Measurements from ENCODE around the gene PIK3R3. TPM values are rescaled to one million over a fixed set of nuclear protein-coding genes. Genes with fewer than 3 reads are reported as not detected.

The PIK3R3 gene
- total RNA-seq, 1 experiment from 2014 or later, result 17.4 TPM

DNA sequence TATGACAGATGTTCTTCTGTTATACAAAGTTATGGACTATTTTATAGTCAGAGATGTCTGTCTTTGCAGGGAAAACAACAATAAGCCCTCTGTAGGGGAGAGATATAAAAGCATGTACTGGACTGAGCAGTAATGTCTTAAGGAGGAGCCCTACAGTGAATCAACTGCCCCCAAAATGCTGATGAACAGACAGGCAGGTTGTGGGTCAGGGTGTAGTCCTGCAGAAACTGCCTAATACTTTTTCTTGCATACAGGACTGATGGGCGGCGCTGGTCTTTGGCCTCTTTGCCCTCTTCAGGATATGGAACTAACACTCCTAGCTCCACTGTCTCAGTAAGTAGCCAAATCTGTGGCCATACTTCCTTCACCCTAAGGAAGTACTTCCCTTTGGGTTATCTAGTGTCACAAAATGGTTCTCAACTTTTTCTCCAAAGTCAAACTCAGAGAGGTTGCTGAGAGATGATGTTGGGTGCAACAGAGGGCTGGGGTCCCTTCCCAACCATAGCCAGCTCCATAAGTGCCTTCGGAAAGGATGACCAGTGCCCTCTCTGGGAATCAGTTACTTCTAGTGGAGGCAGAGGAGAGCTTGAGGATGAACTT lies 129.8 kb downstream of the PIK3R3 start:
- no peak overlapping the region for H3K27ac Mint-ChIP-seq (ENCODE audit: unreplicated experiment)
- CTCF ChIA-PET, result no interaction called here
- H3K27me3 Mint-ChIP-seq (ENCODE audit: unreplicated experiment), result no peaks in the 10 kb centered on the region
- no peaks in the 10 kb centered on the region for H3K9me3 Mint-ChIP-seq (ENCODE audit: low read depth, unreplicated experiment)
- no peak overlapping the region for H3K4me3 Mint-ChIP-seq (ENCODE audit: low read depth, unreplicated experiment)
- DNase-seq, result no peak
- intact Hi-C loops (cut with micrococcal nuclease; ENCODE audit: unreplicated experiment), result no loop called here
- BruUV-seq (replicated peaks), result no TSS peak
- H3K4me1 Mint-ChIP-seq (ENCODE audit: low read depth, unreplicated experiment), result no peaks in the 10 kb centered on the region
- TF ChIP-seq, protein P1, sequence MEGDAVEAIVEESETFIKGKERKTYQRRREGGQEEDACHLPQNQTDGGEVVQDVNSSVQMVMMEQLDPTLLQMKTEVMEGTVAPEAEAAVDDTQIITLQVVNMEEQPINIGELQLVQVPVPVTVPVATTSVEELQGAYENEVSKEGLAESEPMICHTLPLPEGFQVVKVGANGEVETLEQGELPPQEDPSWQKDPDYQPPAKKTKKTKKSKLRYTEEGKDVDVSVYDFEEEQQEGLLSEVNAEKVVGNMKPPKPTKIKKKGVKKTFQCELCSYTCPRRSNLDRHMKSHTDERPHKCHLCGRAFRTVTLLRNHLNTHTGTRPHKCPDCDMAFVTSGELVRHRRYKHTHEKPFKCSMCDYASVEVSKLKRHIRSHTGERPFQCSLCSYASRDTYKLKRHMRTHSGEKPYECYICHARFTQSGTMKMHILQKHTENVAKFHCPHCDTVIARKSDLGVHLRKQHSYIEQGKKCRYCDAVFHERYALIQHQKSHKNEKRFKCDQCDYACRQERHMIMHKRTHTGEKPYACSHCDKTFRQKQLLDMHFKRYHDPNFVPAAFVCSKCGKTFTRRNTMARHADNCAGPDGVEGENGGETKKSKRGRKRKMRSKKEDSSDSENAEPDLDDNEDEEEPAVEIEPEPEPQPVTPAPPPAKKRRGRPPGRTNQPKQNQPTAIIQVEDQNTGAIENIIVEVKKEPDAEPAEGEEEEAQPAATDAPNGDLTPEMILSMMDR (IDR thresholded peaks at IDR 0.05; ENCODE audit: unreplicated experiment), result no peak
- no peaks in the 10 kb centered on the region for H3K36me3 Mint-ChIP-seq (ENCODE audit: insufficient read depth, unreplicated experiment)

DNA sequence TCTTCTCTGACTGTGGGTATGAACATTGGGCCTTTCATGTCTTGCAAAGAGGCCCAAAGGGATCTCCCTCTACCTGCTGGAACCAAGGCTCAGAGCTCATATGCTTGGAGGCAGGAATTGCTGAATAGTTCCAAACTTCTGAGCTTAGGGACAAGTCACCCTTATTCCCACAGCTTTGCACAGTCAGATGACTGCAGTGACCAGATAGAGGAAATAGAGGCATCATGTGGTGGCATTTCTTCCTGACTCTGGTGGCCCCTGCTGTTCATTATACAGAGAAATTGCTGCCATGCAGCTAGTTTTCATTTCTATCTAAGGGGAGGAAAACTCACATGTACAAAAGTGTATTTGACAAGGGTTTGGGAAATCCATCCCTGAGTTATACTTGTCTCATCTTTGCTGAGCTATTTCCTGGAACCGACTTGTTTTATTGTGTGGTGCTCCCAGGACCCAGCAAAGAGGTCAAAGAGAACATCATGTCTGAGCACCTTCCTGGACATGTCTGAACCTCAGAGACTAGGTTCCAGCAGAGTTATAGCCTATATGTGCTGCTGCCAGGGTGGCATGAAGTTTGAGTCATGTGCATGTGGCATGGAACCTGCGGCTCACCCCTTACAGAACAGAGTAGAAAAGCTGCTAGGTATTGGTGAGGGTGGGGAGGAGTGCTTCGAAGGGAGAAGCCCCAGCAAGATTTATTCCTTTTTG lies 131.2 kb downstream of the PIK3R3 start:
- H3K4me1 Mint-ChIP-seq (ENCODE audit: low read depth, unreplicated experiment), result no peaks in the 10 kb centered on the region
- no peaks in the 10 kb centered on the region for H3K27me3 Mint-ChIP-seq (ENCODE audit: unreplicated experiment)
- DNase-seq, result no peak
- TF ChIP-seq, protein P1 (IDR thresholded peaks at IDR 0.05; ENCODE audit: unreplicated experiment), result no peak
- H3K27ac Mint-ChIP-seq (ENCODE audit: unreplicated experiment), result no peak overlapping the region
- BruUV-seq (replicated peaks), result no TSS peak
- H3K4me3 Mint-ChIP-seq (ENCODE audit: low read depth, unreplicated experiment), result no peak overlapping the region
- no peaks in the 10 kb centered on the region for H3K36me3 Mint-ChIP-seq (ENCODE audit: insufficient read depth, unreplicated experiment)
- CTCF ChIA-PET, result interaction anchor here (0.6 kb wide), 1 partner anchor 329 kb away, joined by 8 read pairs; no protein-coding TSS in a partner anchor
- intact Hi-C loops (cut with micrococcal nuclease; ENCODE audit: unreplicated experiment), result no loop called here
- H3K9me3 Mint-ChIP-seq (ENCODE audit: low read depth, unreplicated experiment), result no peaks in the 10 kb centered on the region

DNA sequence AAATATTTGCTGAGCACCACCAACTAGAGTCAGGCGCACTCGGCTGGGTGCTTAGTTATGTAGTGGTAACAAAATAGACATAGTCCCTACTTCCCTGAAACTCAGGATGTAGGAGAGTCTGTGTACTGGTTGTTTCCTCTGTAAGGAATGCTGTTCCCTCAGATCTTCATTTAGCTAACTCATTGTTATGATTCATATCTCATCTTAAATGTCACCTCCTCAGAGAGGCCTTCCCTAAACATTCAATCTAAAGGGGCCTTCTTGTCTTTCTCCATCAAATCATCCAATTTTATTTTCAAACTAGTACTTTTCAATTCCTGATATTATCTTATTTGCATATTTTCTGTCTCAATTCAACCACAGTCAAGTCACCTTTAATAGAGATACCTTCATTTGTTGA lies 132.9 kb downstream of the PIK3R3 start:
- no peak overlapping the region for H3K4me3 Mint-ChIP-seq (ENCODE audit: low read depth, unreplicated experiment)
- intact Hi-C loops (cut with micrococcal nuclease; ENCODE audit: unreplicated experiment), result no loop called here

DNA sequence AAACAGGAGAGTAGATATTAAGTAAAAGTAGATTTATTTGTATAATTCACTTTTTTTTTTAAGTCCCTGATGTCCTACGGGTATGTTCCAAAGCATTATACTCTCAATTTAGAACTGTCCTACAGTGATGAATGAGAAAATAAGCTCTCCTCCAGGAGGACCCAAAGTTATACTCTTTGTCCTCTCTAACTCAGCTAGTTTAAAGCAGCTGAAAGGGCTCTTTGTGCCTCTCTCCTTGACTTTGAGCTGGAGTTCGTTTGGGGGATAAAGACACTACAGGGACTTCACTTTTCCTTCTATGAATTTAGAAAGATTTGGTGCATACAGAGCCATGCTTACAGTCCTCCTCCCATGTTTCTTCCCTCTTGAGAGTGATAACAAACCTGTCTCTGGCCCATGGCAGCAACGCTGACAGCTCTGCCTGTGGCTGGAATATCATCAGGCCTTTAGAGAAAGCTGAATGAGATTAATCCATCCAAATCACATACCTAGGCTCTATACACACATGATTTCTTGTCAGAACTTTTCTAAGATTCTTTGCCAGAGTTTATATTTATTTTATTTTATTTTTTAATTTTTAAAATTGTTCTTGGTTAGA lies 134.3 kb downstream of the PIK3R3 start:
- H3K27me3 Mint-ChIP-seq (ENCODE audit: unreplicated experiment), result no peaks in the 10 kb centered on the region
- CTCF ChIA-PET, result no interaction called here
- DNase-seq, result no peak
- intact Hi-C loops (cut with micrococcal nuclease; ENCODE audit: unreplicated experiment), result no loop called here
- BruUV-seq (replicated peaks), result no TSS peak
- H3K4me1 Mint-ChIP-seq (ENCODE audit: low read depth, unreplicated experiment), result no peaks in the 10 kb centered on the region
- H3K4me3 Mint-ChIP-seq (ENCODE audit: low read depth, unreplicated experiment), result no peak overlapping the region
- TF ChIP-seq, protein P1 (IDR thresholded peaks at IDR 0.05; ENCODE audit: unreplicated experiment), result no peak
- H3K27ac Mint-ChIP-seq (ENCODE audit: unreplicated experiment), result no peak overlapping the region
- H3K36me3 Mint-ChIP-seq (ENCODE audit: insufficient read depth, unreplicated experiment), result no peaks in the 10 kb centered on the region
- H3K9me3 Mint-ChIP-seq (ENCODE audit: low read depth, unreplicated experiment), result no peaks in the 10 kb centered on the region

More for the DNA sequence above, 132.9 kb downstream of the PIK3R3 start:
- Mint-ChIP-seq H3K27ac (ENCODE audit: unreplicated experiment) (no peak overlapping the region), H3K27me3 (ENCODE audit: unreplicated experiment) (no peaks in the 10 kb centered on the region), H3K4me1 (ENCODE audit: low read depth, unreplicated experiment) (no peaks in the 10 kb centered on the region), H3K36me3 (ENCODE audit: insufficient read depth, unreplicated experiment) (no peaks in the 10 kb centered on the region), H3K9me3 (ENCODE audit: low read depth, unreplicated experiment) (no peaks in the 10 kb centered on the region)
- no peak for DNase-seq
- TF ChIP-seq, protein P1 (IDR thresholded peaks at IDR 0.05; ENCODE audit: unreplicated experiment), result no peak
- no TSS peak for BruUV-seq (replicated peaks)
- CTCF ChIA-PET, result no interaction called here

All from Calu3 (cell line).